ENCODE results near the gene HOXB6.

GRCh38 chr17:48646183-48647102 lies 41.7 kb upstream of the HOXB6 start:
- TF ChIP-seq CTCF (conservative IDR thresholded peaks at IDR 0.05) (no peak), ZFX (IDR thresholded peaks at IDR 0.05) (no peak)

All from C4-2B (cell line).